Pons (tissue), 1 donor: ENCODE results near the gene NCAM2.
A peak's percentile ranks its signal among the peaks of the same experiment; 100 is the strongest.

Experiments
- DNase-seq: peaks from one replicate; pipeline ENCODE4 v3.0.0-alpha.2; 2016; ENCODE audit warnings: low spot score

NCAM2 gene

GRCh38 chr21:21216047-21216446 is 217.8 kb downstream of the NCAM2 start:
- DNase-seq: no peak

- DNase-seq: peak; percentile 57
Measured at GRCh38 chr21:21226472-21226871, 228.3 kb downstream of the NCAM2 start.

- no peak for DNase-seq
Measured at GRCh38 chr21:21230672-21231071, 232.5 kb downstream of the NCAM2 start.

- no peak for DNase-seq
Measured at GRCh38 chr21:21231913-21232312, 233.7 kb downstream of the NCAM2 start.

- DNase-seq: peak; percentile 83
Measured at GRCh38 chr21:21232320-21232719, 234.1 kb downstream of the NCAM2 start.

GRCh38 chr21:21233051-21233450 is 234.8 kb downstream of the NCAM2 start:
- DNase-seq: no peak

- no peak for DNase-seq
Measured at GRCh38 chr21:21236996-21237395, 238.8 kb downstream of the NCAM2 start.

GRCh38 chr21:21238629-21239400 is 240.6 kb downstream of the NCAM2 start:
- no peak for DNase-seq

GRCh38 chr21:21241391-21241790 is 243.2 kb downstream of the NCAM2 start:
- DNase-seq: no peak

GRCh38 chr21:21246007-21246406 is 247.8 kb downstream of the NCAM2 start:
- DNase-seq: no peak

- DNase-seq: no peak
Measured at GRCh38 chr21:21247424-21247823, 249.2 kb downstream of the NCAM2 start.

GRCh38 chr21:21262048-21262447 is 263.8 kb downstream of the NCAM2 start:
- no peak for DNase-seq

GRCh38 chr21:21268061-21268471 is 269.9 kb downstream of the NCAM2 start:
- DNase-seq: no peak

- no peak for DNase-seq
Measured at GRCh38 chr21:21268885-21269284, 270.7 kb downstream of the NCAM2 start.

- DNase-seq: no peak
Measured at GRCh38 chr21:21279193-21279901, 281.1 kb downstream of the NCAM2 start.

- no peak for DNase-seq
Measured at GRCh38 chr21:21283810-21284209, 285.6 kb downstream of the NCAM2 start.

GRCh38 chr21:21286170-21286798 is 288.1 kb downstream of the NCAM2 start:
- no peak for DNase-seq

GRCh38 chr21:21290751-21291150 is 292.5 kb downstream of the NCAM2 start:
- no peak for DNase-seq

GRCh38 chr21:21291883-21292569 is 293.8 kb downstream of the NCAM2 start:
- no peak for DNase-seq

GRCh38 chr21:21295303-21295702 is 297.1 kb downstream of the NCAM2 start:
- DNase-seq: no peak

- no peak for DNase-seq
Measured at GRCh38 chr21:21297211-21297610, 299.0 kb downstream of the NCAM2 start.

- DNase-seq: no peak
Measured at GRCh38 chr21:21301013-21301412, 302.8 kb downstream of the NCAM2 start.
